ENCODE measurements around the gene KY. TPM values are rescaled to one million over a fixed set of nuclear protein-coding genes. Genes with fewer than 3 reads are reported as not detected.
"Not testable (repeated sequence)": the region's sequence is repeated elsewhere in the genome, so short reads cannot be mapped to it uniquely, and the experiment has no call there.

The KY gene
- total RNA-seq, 1 donor from 2014 or later: not detected

DNA sequence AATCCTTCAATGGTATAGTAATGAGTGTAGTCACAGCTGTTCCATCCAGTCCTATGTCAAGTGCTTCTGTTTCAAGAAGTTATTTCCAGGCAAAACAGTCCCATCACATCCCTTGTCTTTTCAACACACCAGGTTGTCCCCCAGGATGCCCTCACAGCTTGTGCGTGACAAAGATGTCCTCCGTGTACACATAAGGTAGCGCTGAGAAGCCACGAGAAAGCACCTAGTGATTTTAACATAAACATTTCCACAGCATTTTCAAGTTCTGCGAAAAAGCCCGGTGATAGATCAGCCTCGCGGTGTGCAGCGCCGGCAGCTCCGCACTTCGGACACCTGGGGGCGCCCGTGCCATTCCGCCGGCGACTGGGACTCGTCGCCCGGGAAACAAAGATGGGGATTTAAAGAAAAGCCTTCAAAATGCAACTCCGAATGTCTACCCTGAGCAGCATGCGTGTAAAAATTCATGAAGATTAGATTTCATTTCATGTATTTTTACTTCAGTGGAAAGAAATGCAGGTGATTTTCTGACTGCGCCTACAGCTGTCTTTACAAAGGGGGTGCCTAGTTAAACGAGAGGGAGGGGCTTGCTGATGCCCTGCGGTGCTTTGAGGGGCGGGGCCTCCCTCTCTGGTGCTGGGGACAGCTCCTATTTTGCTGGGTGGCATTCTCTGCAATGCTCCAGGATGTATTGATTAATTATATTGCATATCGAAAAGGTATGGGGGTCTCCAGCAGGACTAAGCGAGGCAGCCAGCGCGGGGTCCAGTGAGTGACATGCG, 49.9 kb downstream of the KY start:
- peak overlapping the region; percentile 71 for H3K4me3 Mint-ChIP-seq (ENCODE audit: unreplicated experiment)

DNA sequence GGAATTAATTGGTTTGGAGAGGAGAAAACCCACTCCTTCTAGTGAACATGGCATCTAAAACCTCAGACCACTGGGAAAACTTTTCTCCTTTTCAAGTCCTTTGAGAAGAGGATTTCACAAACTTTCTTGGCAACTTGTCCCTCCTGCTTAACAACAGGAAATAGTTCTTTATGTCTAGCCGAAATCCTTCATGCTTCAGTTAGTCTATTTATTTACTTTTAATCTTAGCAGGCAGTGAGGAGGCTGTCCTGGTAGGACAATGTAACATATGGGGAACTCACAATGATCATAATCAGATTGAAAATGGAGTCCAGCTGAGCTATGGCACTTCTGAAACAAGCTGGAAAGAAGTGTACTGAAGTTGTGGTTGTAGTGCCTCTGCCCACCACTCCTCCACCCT, 50.6 kb downstream of the KY start:
- TF ChIP-seq, protein P1, sequence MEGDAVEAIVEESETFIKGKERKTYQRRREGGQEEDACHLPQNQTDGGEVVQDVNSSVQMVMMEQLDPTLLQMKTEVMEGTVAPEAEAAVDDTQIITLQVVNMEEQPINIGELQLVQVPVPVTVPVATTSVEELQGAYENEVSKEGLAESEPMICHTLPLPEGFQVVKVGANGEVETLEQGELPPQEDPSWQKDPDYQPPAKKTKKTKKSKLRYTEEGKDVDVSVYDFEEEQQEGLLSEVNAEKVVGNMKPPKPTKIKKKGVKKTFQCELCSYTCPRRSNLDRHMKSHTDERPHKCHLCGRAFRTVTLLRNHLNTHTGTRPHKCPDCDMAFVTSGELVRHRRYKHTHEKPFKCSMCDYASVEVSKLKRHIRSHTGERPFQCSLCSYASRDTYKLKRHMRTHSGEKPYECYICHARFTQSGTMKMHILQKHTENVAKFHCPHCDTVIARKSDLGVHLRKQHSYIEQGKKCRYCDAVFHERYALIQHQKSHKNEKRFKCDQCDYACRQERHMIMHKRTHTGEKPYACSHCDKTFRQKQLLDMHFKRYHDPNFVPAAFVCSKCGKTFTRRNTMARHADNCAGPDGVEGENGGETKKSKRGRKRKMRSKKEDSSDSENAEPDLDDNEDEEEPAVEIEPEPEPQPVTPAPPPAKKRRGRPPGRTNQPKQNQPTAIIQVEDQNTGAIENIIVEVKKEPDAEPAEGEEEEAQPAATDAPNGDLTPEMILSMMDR (IDR thresholded peaks at IDR 0.05; ENCODE audit: partially characterized antibody, unreplicated experiment): no peak
- no peak for DNase-seq
- H3K9me3 Mint-ChIP-seq (ENCODE audit: unreplicated experiment): peaks cover 6% of the 10 kb centered on the region
- no peak overlapping the region for H3K27ac Mint-ChIP-seq (ENCODE audit: unreplicated experiment)
- peaks cover 4% of the 10 kb centered on the region for H3K36me3 Mint-ChIP-seq (ENCODE audit: unreplicated experiment)
- peaks cover 10% of the 10 kb centered on the region for H3K27me3 Mint-ChIP-seq (ENCODE audit: unreplicated experiment)
- H3K4me1 Mint-ChIP-seq (ENCODE audit: low read depth, unreplicated experiment): peaks cover 32% of the 10 kb centered on the region
- no peak overlapping the region for H3K4me3 Mint-ChIP-seq (ENCODE audit: unreplicated experiment)

More for the DNA sequence above, 49.9 kb downstream of the KY start:
- peaks cover 10% of the 10 kb centered on the region for H3K27me3 Mint-ChIP-seq (ENCODE audit: unreplicated experiment)
- peaks cover 30% of the 10 kb centered on the region for H3K4me1 Mint-ChIP-seq (ENCODE audit: low read depth, unreplicated experiment)
- H3K9me3 Mint-ChIP-seq (ENCODE audit: unreplicated experiment): peaks cover 6% of the 10 kb centered on the region
- DNase-seq: peak; percentile 90
- H3K27ac Mint-ChIP-seq (ENCODE audit: unreplicated experiment): peak overlapping the region; percentile 66
- peaks cover 4% of the 10 kb centered on the region for H3K36me3 Mint-ChIP-seq (ENCODE audit: unreplicated experiment)
- TF ChIP-seq, protein P1 (IDR thresholded peaks at IDR 0.05; ENCODE audit: partially characterized antibody, unreplicated experiment): peak; percentile 91

- peaks cover 8% of the 10 kb centered on the region for H3K9me3 Mint-ChIP-seq (ENCODE audit: unreplicated experiment)
- H3K4me1 Mint-ChIP-seq (ENCODE audit: low read depth, unreplicated experiment): peaks cover 40% of the 10 kb centered on the region
- TF ChIP-seq, protein P1 (IDR thresholded peaks at IDR 0.05; ENCODE audit: partially characterized antibody, unreplicated experiment): no peak
- no peak overlapping the region for H3K27ac Mint-ChIP-seq (ENCODE audit: unreplicated experiment)
- H3K36me3 Mint-ChIP-seq (ENCODE audit: unreplicated experiment): peaks cover 10% of the 10 kb centered on the region
- peaks cover 12% of the 10 kb centered on the region for H3K27me3 Mint-ChIP-seq (ENCODE audit: unreplicated experiment)
- no peak overlapping the region for H3K4me3 Mint-ChIP-seq (ENCODE audit: unreplicated experiment)
- DNase-seq: no peak
Measured at GRCh38 chr3:134598763-134599545, 51.9 kb downstream of the KY start.

DNA sequence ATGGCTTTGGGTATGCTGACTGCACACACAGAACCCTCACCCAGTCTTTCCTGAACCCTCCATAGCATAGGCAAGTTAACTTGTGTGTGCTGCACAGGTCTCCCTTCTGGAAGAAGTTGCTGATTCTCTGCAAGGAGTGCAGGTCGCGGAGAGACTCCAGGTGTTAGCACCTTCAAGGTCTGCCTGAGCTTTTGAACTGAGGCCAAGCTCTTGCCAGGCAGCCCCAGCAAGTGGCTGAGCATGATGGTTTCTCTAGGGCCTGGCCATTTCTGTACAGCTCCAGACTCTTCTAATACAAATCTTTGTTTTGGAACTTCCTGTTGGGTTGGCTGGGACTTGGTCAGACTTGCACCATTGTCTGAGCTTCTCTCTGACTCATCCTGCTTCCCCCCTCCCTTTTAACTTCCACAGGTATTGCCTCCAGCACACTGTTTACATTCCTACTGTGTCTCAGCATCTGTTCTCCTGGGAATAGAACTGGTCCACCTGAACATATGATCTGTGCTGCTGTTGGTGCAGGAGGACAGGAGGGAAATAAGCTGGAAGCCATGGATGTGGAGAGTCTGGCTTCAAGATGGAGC, 53.3 kb downstream of the KY start:
- Mint-ChIP-seq H3K27ac (ENCODE audit: unreplicated experiment) (no peak overlapping the region), H3K36me3 (ENCODE audit: unreplicated experiment) (peaks cover 10% of the 10 kb centered on the region), H3K9me3 (ENCODE audit: unreplicated experiment) (peaks cover 8% of the 10 kb centered on the region), H3K4me3 (ENCODE audit: unreplicated experiment) (no peak overlapping the region), H3K27me3 (ENCODE audit: unreplicated experiment) (peaks cover 9% of the 10 kb centered on the region), H3K4me1 (ENCODE audit: low read depth, unreplicated experiment) (peaks cover 38% of the 10 kb centered on the region)
- TF ChIP-seq, protein P1 (IDR thresholded peaks at IDR 0.05; ENCODE audit: partially characterized antibody, unreplicated experiment): no peak
- DNase-seq: no peak

DNA sequence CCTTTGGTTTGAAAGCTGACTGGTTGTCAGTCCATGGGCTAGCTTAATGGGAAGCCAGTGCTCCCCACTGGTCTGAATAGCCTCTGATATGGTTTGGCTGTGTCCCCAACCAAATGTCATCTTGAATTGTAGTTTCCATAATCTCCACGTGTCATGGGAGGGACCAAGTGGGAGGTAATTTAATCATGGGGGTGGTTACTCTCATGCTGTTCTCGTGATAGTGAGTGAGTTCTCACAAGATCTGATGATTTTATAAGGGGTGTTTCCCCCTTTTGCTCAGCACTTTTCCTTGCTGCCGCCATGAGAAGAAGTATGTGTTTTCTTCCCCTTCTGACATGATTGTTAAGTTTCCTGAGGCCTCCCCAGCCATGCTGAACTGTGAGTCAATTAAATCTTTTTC, 55.8 kb downstream of the KY start:
- H3K27ac Mint-ChIP-seq (ENCODE audit: unreplicated experiment); H3K4me3 Mint-ChIP-seq (ENCODE audit: unreplicated experiment); H3K9me3 Mint-ChIP-seq (ENCODE audit: unreplicated experiment); DNase-seq: not testable (repeated sequence)
- Mint-ChIP-seq H3K27me3 (ENCODE audit: unreplicated experiment) (peaks cover 11% of the 10 kb centered on the region), H3K4me1 (ENCODE audit: low read depth, unreplicated experiment) (peaks cover 25% of the 10 kb centered on the region), H3K36me3 (ENCODE audit: unreplicated experiment) (peaks cover 14% of the 10 kb centered on the region)
